ENCODE data around the gene UHRF1. TPM values are rescaled to one million over a fixed set of nuclear protein-coding genes. Genes with fewer than 3 reads are reported as not detected.

The UHRF1 gene
- total and polyA plus RNA-seq, 2 of the 13 experiments (the other 11 are each of a cell fraction or from before 2014, with no cell fraction given), result 6.8 to 78.4 TPM

- TF ChIP-seq STAG1 (CRISPR knock-in tag; IDR thresholded peaks at IDR 0.05) (no peak), RFX5 (IDR thresholded peaks at IDR 0.05; ENCODE audit: low read depth, low read length) (no peak), ZNF10 (CRISPR knock-in tag; IDR thresholded peaks at IDR 0.05; ENCODE audit: borderline replicate concordance, low read depth) (no peak), XBP1 (CRISPR knock-in tag; IDR thresholded peaks at IDR 0.05) (no peak), KLF16 (CRISPR knock-in tag; IDR thresholded peaks at IDR 0.05) (no peak), TFDP2 (CRISPR knock-in tag; IDR thresholded peaks at IDR 0.05) (no peak), ZBTB10 (CRISPR knock-in tag; IDR thresholded peaks at IDR 0.05; ENCODE audit: borderline replicate concordance) (no peak), ZNF557 (CRISPR knock-in tag; IDR thresholded peaks at IDR 0.05) (no peak), MATR3 (CRISPR knock-in tag; IDR thresholded peaks at IDR 0.05) (no peak), CENPX (CRISPR knock-in tag; IDR thresholded peaks at IDR 0.05) (no peak), ZNF160 (CRISPR knock-in tag; IDR thresholded peaks at IDR 0.05) (no peak), ZZZ3 (CRISPR knock-in tag; IDR thresholded peaks at IDR 0.05; ENCODE audit: borderline replicate concordance) (no peak), KLF13 (CRISPR knock-in tag; IDR thresholded peaks at IDR 0.05) (no peak), CBX1 (IDR thresholded peaks at IDR 0.05; ENCODE audit: low read depth) (no peak), TCF7L2 (IDR thresholded peaks at IDR 0.05; ENCODE audit: low read depth, low read length) (no peak)
- TF ChIP-seq, protein P1, sequence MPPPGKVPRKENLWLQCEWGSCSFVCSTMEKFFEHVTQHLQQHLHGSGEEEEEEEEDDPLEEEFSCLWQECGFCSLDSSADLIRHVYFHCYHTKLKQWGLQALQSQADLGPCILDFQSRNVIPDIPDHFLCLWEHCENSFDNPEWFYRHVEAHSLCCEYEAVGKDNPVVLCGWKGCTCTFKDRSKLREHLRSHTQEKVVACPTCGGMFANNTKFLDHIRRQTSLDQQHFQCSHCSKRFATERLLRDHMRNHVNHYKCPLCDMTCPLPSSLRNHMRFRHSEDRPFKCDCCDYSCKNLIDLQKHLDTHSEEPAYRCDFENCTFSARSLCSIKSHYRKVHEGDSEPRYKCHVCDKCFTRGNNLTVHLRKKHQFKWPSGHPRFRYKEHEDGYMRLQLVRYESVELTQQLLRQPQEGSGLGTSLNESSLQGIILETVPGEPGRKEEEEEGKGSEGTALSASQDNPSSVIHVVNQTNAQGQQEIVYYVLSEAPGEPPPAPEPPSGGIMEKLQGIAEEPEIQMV (CRISPR knock-in tag; IDR thresholded peaks at IDR 0.05; ENCODE audit: low read depth), result no peak
These were observed 60.7 kb downstream of the UHRF1 start (continued) for GRCh38 chr19:4969772-4970531.
